GM12873 (cell line): ENCODE results near the gene MIER1.

Experiments used
- TF ChIP-seq, protein P1 (sequence below): IDR thresholded peaks from 2 replicates; pipeline ENCODE4 v1.5.1; 2012; ENCODE audit warnings: low read depth, mild to moderate bottlenecking, moderate library complexity, low read length, control low read depth; ENCODE audit not compliant: insufficient read depth; ENCODE audit errors: missing control alignments

The MIER1 gene

DNA sequence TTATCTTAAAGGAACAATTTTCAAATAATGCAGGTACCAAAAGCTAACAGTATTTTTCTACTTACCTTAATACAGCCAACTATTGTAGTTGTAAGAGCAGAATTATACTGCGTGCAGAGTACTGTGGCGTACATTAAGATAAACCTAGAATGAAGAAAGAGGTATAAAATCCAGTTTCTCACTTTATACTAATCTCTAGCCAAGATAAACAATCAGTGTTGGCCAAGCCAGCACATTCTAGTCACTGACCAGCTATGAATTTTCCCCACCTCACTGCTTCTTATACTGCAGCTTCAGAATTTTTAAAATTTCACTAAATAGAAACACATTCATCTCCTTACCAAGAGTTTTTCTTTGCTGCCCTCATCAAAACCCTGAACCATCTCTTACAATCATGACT, 95.5 kb downstream of the MIER1 start:
- TF ChIP-seq, protein P1, sequence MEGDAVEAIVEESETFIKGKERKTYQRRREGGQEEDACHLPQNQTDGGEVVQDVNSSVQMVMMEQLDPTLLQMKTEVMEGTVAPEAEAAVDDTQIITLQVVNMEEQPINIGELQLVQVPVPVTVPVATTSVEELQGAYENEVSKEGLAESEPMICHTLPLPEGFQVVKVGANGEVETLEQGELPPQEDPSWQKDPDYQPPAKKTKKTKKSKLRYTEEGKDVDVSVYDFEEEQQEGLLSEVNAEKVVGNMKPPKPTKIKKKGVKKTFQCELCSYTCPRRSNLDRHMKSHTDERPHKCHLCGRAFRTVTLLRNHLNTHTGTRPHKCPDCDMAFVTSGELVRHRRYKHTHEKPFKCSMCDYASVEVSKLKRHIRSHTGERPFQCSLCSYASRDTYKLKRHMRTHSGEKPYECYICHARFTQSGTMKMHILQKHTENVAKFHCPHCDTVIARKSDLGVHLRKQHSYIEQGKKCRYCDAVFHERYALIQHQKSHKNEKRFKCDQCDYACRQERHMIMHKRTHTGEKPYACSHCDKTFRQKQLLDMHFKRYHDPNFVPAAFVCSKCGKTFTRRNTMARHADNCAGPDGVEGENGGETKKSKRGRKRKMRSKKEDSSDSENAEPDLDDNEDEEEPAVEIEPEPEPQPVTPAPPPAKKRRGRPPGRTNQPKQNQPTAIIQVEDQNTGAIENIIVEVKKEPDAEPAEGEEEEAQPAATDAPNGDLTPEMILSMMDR = no peak

DNA sequence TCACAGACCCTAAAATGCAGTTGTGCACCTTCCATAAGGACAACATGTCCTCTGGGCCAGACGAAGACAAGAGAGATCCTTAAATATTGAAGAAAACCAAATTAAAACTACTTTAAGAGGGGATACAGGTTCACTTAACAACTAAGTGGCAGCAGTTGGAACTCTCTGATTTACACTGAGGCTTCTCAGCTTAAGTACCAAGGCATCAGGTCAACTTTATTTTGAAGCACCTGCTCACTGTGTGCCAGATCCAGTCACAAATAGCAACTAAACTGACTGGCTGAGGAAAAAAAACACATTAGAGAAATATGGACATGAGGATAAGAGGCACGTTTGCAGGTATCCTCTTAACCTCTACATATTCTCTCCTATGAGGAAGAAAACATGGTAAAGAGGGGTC, 96.0 kb downstream of the MIER1 start:
- TF ChIP-seq, protein P1 = no peak

DNA sequence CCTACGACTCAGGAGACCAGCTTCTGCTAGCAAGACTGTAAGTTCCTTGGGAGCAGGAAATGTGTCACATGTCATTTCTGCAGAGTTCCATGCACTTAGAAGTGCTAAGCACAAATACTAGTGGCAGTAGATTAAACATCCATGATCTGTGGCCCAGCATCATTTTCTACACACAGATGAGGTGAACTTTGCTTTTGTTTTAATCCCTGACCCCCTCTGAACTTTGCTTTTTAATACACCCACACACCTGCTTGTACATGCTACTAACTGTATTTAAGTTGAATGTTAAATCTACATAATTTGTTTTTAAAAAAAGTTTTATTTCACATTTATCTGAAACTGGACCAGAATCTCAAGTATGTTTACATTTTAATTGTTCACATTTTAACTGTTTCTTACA, 104.7 kb downstream of the MIER1 start:
- TF ChIP-seq, protein P1 = no peak

DNA sequence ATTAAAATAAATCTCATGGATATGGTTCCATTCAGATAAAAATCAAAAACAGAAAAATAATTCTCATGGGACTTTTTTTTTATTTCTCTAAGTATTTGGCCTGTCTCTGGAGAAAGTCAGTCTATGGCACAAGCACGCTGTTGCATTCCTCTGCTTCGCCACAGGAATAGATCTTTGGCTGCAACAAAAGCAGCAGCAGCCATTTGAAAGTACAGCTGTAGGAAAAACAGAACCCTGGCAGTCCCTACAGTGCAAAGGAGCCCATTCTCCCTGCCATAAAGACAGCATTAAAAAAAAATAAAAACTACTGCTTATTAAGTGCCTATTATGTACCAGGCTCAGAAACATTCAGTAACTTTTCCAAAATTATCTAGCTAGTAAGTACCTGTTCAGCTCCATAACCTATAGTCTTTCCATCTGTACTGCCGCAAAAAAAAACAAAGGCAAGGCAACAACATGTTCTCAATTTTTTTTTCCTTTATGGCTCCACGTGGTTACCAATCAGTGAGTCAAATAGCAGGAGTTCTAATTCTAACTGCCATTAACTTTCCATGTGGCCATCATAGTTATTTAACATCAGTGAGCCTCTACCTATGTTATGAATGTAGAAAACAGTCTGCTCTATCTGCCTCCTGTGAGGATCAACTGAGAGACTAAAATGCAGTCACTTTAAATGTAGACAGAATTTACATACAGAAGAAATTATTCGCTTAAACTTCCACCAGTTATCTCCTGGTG, 106.5 kb downstream of the MIER1 start:
- TF ChIP-seq, protein P1 = no peak

DNA sequence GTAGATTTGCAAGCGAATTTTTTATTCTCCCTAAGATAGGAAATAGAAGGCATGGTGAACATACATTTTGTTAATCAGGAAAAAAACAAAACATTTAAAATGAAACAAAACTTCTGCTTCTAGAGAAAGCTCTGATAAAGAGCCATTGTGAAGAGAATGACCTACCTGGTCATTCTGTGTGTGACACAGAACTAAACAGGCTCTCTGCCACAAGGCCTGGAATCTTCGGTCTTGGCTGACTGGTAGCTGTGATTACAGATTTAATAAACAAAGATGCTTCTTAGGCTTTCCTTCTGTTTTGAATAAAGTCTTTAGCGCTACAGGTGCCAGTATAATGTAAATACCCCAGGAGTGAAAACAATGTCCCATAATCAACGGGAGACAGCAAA, 107.1 kb downstream of the MIER1 start:
- TF ChIP-seq, protein P1 = no peak
